ENCODE data around the gene PCP2. TPM values are rescaled to one million over a fixed set of nuclear protein-coding genes. Genes with fewer than 3 reads are reported as not detected.
"Not testable (repeated sequence)": the region's sequence is repeated elsewhere in the genome, so short reads cannot be mapped to it uniquely, and the experiment has no call there.

The PCP2 gene
- total and polyA plus RNA-seq, 2 donors = 1.9 to 9.4 TPM

DNA sequence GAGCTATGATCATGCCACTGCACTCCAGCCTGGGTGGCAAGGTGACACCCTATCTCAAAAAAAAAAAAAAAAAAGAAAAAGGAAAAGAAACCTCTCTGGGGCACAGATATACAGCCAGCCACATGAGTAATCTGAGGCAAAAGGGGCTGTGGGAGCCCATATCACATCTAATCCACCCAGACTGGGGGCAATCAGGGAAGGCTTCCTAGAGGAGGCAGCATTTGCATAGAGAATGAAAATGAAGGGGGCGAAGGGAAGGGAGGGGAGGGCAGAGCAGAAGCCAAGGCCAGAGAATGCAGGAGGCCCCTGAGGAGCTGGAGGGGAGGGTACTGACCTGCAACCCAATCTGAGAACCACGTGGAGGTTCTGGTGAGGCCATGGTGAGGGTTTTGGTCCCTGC, 16.6 kb upstream of the PCP2 start:
- peaks cover 26 to 28% of the 10 kb centered on the region in 2 donors for H3K36me3 ChIP-seq (ENCODE audit: control insufficient read depth in 2 of 2, insufficient read depth in 2 of 2, low read length in 1 of 2)
- peak overlapping the region in 1 of 2 donors; percentile 11 for H3K27ac ChIP-seq (ENCODE audit: low read depth in 1 of 2, low read length in 1 of 2)
- DNase-seq (ENCODE audit: low read depth in 6 of 9, low spot score in 9 of 9) = no peak
- no peak overlapping the region for H3K4me3 ChIP-seq (ENCODE audit: low read length in 2 of 2)
- H3K4me1 ChIP-seq (ENCODE audit: control insufficient read depth in 2 of 2, insufficient read depth in 2 of 2, low read length in 2 of 2) = peaks cover 21 to 62% of the 10 kb centered on the region in 2 donors
- 58% methylated on average over 2 of the region's 2 CpGs for WGBS
- peaks cover 0 to 6% of the 10 kb centered on the region in 2 donors for H3K27me3 ChIP-seq (ENCODE audit: control insufficient read depth in 2 of 2, insufficient read depth in 1 of 2, low read length in 1 of 2)
- peaks cover 0 to 4% of the 10 kb centered on the region in 2 donors for H3K9me3 ChIP-seq (ENCODE audit: control insufficient read depth in 2 of 2, insufficient read depth in 1 of 2, low read length in 1 of 2)

DNA sequence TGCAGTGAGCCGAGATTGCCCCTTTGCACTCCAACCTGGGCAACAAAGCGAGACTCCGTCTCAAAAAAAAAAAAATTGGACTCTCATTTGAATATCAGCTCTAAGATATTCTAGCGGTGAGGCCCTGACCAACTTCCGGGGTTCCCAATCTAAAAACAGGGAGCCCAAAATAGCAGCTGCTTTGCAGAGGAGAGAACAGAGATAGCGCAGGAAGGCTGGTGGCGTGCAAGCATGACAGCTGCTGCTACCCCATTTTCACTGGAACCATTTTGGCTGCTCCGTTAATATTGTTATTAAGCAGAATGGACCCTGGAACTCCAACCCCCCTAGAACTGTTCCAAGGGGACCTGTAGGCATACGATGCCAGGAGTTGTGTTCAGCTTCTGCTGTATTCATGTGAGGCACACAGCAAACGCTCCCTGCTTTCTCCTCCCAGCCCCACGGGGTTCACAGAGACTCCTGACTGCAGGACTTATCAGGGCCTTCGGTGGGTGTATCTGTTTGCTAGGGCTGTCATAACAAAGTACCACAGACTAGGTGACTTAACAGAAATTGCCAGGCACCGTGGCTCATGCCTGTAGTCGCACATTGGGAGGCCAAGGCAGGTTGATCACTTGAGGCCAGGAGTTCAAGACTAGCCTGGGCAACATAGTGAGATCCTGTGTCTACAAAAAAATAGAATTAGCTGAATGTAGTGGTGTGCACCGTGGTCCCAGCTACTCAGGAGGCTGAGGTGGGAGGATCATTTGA, 14.9 kb upstream of the PCP2 start:
- Histone ChIP-seq H3K4me1 (ENCODE audit: control insufficient read depth in 2 of 2, insufficient read depth in 2 of 2, low read length in 2 of 2) (peaks cover 23 to 77% of the 10 kb centered on the region in 2 donors), H3K27me3 (ENCODE audit: control insufficient read depth in 2 of 2, insufficient read depth in 1 of 2, low read length in 1 of 2) (peaks cover 0 to 6% of the 10 kb centered on the region in 2 donors), H3K4me3 (ENCODE audit: low read length in 2 of 2) (no peak overlapping the region), H3K36me3 (ENCODE audit: control insufficient read depth in 2 of 2, insufficient read depth in 2 of 2, low read length in 1 of 2) (peaks cover 36 to 38% of the 10 kb centered on the region in 2 donors), H3K9me3 (ENCODE audit: control insufficient read depth in 2 of 2, insufficient read depth in 1 of 2, low read length in 1 of 2) (peaks cover 0 to 20% of the 10 kb centered on the region in 2 donors), H3K27ac (ENCODE audit: low read depth in 1 of 2, low read length in 1 of 2) (no peak overlapping the region)
- WGBS = 93% methylated on average over 15 of the region's 15 CpGs
- DNase-seq (ENCODE audit: low read depth in 6 of 9, low spot score in 9 of 9) = no peak

DNA sequence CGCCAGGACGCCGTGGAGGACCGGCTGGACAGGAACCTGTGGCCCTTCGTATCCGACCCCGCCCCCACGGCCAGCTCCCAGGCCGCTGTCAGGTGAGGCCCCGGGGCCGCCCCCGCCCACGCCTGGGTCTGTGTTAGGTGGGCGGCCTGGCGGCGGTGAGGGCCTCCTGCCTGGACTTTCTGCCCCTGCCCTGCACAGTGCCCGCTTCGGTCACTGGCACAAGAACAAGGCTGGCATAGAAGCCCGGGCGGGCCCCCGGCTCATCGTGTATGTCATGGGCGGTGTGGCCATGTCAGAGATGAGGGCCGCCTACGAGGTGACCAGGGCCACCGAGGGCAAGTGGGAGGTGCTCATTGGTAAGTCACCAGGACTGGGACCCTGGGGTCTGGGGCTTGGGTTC, 13.6 kb upstream of the PCP2 start:
- Histone ChIP-seq H3K4me1 (ENCODE audit: control insufficient read depth in 2 of 2, insufficient read depth in 2 of 2, low read length in 2 of 2) (peaks cover 27 to 78% of the 10 kb centered on the region in 2 donors), H3K27me3 (ENCODE audit: control insufficient read depth in 2 of 2, insufficient read depth in 1 of 2, low read length in 1 of 2) (peaks cover 0 to 6% of the 10 kb centered on the region in 2 donors), H3K4me3 (ENCODE audit: low read length in 2 of 2) (no peak overlapping the region), H3K36me3 (ENCODE audit: control insufficient read depth in 2 of 2, insufficient read depth in 2 of 2, low read length in 1 of 2) (peaks cover 45 to 46% of the 10 kb centered on the region in 2 donors), H3K9me3 (ENCODE audit: control insufficient read depth in 2 of 2, insufficient read depth in 1 of 2, low read length in 1 of 2) (peaks cover 0 to 20% of the 10 kb centered on the region in 2 donors), H3K27ac (ENCODE audit: low read depth in 1 of 2, low read length in 1 of 2) (no peak overlapping the region)
- DNase-seq (ENCODE audit: low read depth in 6 of 9, low spot score in 9 of 9) = no peak
- WGBS = 98% methylated on average over 26 of the region's 26 CpGs

DNA sequence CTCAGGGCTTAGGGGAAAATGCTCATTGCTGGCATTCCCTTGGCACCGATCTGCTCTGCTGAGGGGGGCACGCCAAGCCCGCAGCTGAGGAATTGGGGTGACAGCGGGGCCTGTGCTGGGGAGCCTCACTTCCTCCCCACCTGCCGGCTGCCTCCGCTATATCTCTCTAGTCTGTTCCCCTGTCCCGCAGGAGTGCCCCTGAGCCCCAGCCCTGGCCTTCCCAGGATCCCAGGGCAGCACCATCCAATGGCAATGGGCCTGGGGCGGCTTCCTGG, 12.8 kb upstream of the PCP2 start:
- no peak for DNase-seq (ENCODE audit: low read depth in 6 of 9, low spot score in 9 of 9)
- peak overlapping the region in 1 of 2 donors; percentile 44 for H3K4me3 ChIP-seq (ENCODE audit: low read length in 2 of 2)
- WGBS = 97% methylated on average over 8 of the region's 8 CpGs
- peaks cover 31 to 79% of the 10 kb centered on the region in 2 donors for H3K4me1 ChIP-seq (ENCODE audit: control insufficient read depth in 2 of 2, insufficient read depth in 2 of 2, low read length in 2 of 2)
- peak overlapping the region in 1 of 2 donors; percentile 94 for H3K27ac ChIP-seq (ENCODE audit: low read depth in 1 of 2, low read length in 1 of 2)
- peaks cover 1 to 23% of the 10 kb centered on the region in 2 donors for H3K9me3 ChIP-seq (ENCODE audit: control insufficient read depth in 2 of 2, insufficient read depth in 1 of 2, low read length in 1 of 2)
- H3K27me3 ChIP-seq (ENCODE audit: control insufficient read depth in 2 of 2, insufficient read depth in 1 of 2, low read length in 1 of 2) = peaks cover 0 to 6% of the 10 kb centered on the region in 2 donors
- H3K36me3 ChIP-seq (ENCODE audit: control insufficient read depth in 2 of 2, insufficient read depth in 2 of 2, low read length in 1 of 2) = peaks cover 52% of the 10 kb centered on the region in 2 donors

GRCh38 chr19:7645656-7646425, 12.3 kb upstream of the PCP2 start:
- peak in 2 of 9 donors; percentile 30 to 68 for DNase-seq (ENCODE audit: low read depth in 6 of 9, low spot score in 9 of 9)
- Histone ChIP-seq H3K27me3 (ENCODE audit: control insufficient read depth in 2 of 2, insufficient read depth in 1 of 2, low read length in 1 of 2) (peaks cover 0 to 3% of the 10 kb centered on the region in 2 donors), H3K27ac (ENCODE audit: low read depth in 1 of 2, low read length in 1 of 2) (peak overlapping the region; percentile 43 to 94), H3K36me3 (ENCODE audit: control insufficient read depth in 2 of 2, insufficient read depth in 2 of 2, low read length in 1 of 2) (peaks cover 53 to 56% of the 10 kb centered on the region in 2 donors), H3K4me1 (ENCODE audit: control insufficient read depth in 2 of 2, insufficient read depth in 2 of 2, low read length in 2 of 2) (peaks cover 31 to 78% of the 10 kb centered on the region in 2 donors), H3K9me3 (ENCODE audit: control insufficient read depth in 2 of 2, insufficient read depth in 1 of 2, low read length in 1 of 2) (peaks cover 1 to 23% of the 10 kb centered on the region in 2 donors), H3K4me3 (ENCODE audit: low read length in 2 of 2) (peak overlapping the region in 1 of 2 donors; percentile 44)
- WGBS = 89% methylated on average over 20 of the region's 20 CpGs

GRCh38 chr19:7645163-7645562, 11.6 kb upstream of the PCP2 start:
- peaks cover 60 to 62% of the 10 kb centered on the region in 2 donors for H3K36me3 ChIP-seq (ENCODE audit: control insufficient read depth in 2 of 2, insufficient read depth in 2 of 2, low read length in 1 of 2)
- peaks cover 29 to 77% of the 10 kb centered on the region in 2 donors for H3K4me1 ChIP-seq (ENCODE audit: control insufficient read depth in 2 of 2, insufficient read depth in 2 of 2, low read length in 2 of 2)
- peak overlapping the region; percentile 56 to 94 for H3K27ac ChIP-seq (ENCODE audit: low read depth in 1 of 2, low read length in 1 of 2)
- no peaks in the 10 kb centered on the region for H3K27me3 ChIP-seq (ENCODE audit: control insufficient read depth in 2 of 2, insufficient read depth in 1 of 2, low read length in 1 of 2)
- no peak for DNase-seq (ENCODE audit: low read depth in 6 of 9, low spot score in 9 of 9)
- 96% methylated on average over 14 of the region's 14 CpGs for WGBS
- no peak overlapping the region for H3K4me3 ChIP-seq (ENCODE audit: low read length in 2 of 2)
- H3K9me3 ChIP-seq (ENCODE audit: control insufficient read depth in 2 of 2, insufficient read depth in 1 of 2, low read length in 1 of 2) = peaks cover 1 to 23% of the 10 kb centered on the region in 2 donors

DNA sequence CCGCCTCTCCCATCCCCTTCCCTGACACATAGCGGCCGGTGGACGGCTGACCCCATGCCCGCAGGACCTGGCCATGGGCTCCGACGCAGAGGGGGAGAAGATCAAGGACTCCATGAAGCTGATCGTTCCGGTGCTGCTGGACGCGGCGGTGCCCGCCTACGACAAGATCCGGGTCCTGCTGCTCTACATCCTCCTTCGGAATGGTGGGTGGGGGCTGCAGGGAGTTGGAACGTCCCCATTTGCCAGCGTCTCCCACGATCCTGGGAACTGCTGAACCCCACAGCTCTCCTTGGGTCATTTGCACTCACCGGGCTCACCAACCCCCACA, 11.0 kb upstream of the PCP2 start:
- H3K36me3 ChIP-seq (ENCODE audit: control insufficient read depth in 2 of 2, insufficient read depth in 2 of 2, low read length in 1 of 2) = peaks cover 66 to 69% of the 10 kb centered on the region in 2 donors
- peaks cover 27 to 73% of the 10 kb centered on the region in 2 donors for H3K4me1 ChIP-seq (ENCODE audit: control insufficient read depth in 2 of 2, insufficient read depth in 2 of 2, low read length in 2 of 2)
- no peaks in the 10 kb centered on the region for H3K27me3 ChIP-seq (ENCODE audit: control insufficient read depth in 2 of 2, insufficient read depth in 1 of 2, low read length in 1 of 2)
- H3K27ac ChIP-seq (ENCODE audit: low read depth in 1 of 2, low read length in 1 of 2) = peak overlapping the region in 1 of 2 donors; percentile 94
- DNase-seq (ENCODE audit: low read depth in 6 of 9, low spot score in 9 of 9) = no peak
- WGBS = 95% methylated on average over 20 of the region's 20 CpGs
- no peak overlapping the region for H3K4me3 ChIP-seq (ENCODE audit: low read length in 2 of 2)
- H3K9me3 ChIP-seq (ENCODE audit: control insufficient read depth in 2 of 2, insufficient read depth in 1 of 2, low read length in 1 of 2) = peaks cover 1 to 23% of the 10 kb centered on the region in 2 donors

GRCh38 chr19:7643629-7644549, 10.4 kb upstream of the PCP2 start:
- not testable (repeated sequence) for H3K4me3 ChIP-seq (ENCODE audit: low read length in 2 of 2); H3K27me3 ChIP-seq (ENCODE audit: control insufficient read depth in 2 of 2, insufficient read depth in 1 of 2, low read length in 1 of 2); DNase-seq (ENCODE audit: low read depth in 6 of 9, low spot score in 9 of 9)
- Histone ChIP-seq H3K4me1 (ENCODE audit: control insufficient read depth in 2 of 2, insufficient read depth in 2 of 2, low read length in 2 of 2) (peaks cover 28 to 75% of the 10 kb centered on the region in 2 donors), H3K36me3 (ENCODE audit: control insufficient read depth in 2 of 2, insufficient read depth in 2 of 2, low read length in 1 of 2) (peaks cover 67 to 74% of the 10 kb centered on the region in 2 donors), H3K9me3 (ENCODE audit: control insufficient read depth in 2 of 2, insufficient read depth in 1 of 2, low read length in 1 of 2) (peaks cover 1 to 23% of the 10 kb centered on the region in 2 donors), H3K27ac (ENCODE audit: low read depth in 1 of 2, low read length in 1 of 2) (peak overlapping the region in 1 of 2 donors; percentile 96)
- WGBS = 78% methylated on average over 10 of the region's 10 CpGs
